Measurements from ENCODE around the gene RFWD3.
"Not testable (repeated sequence)": the region's sequence is repeated elsewhere in the genome, so short reads cannot be mapped to it uniquely, and the experiment has no call there.

The RFWD3 gene

GRCh38 chr16:74666010-74666421 lies 661 bp downstream of the RFWD3 start:
- DNase-seq = no peak

GRCh38 chr16:74661064-74661463 lies 5.6 kb downstream of the RFWD3 start:
- no peak for DNase-seq

- no peak for DNase-seq
Observed at GRCh38 chr16:74660383-74660782, 6.3 kb downstream of the RFWD3 start.

GRCh38 chr16:74659041-74659440 lies 7.6 kb downstream of the RFWD3 start:
- DNase-seq = no peak

GRCh38 chr16:74657870-74658642 lies 8.6 kb downstream of the RFWD3 start:
- no peak for DNase-seq

- no peak for DNase-seq
Observed at GRCh38 chr16:74654536-74655050, 12.1 kb downstream of the RFWD3 start.

GRCh38 chr16:74652883-74653282 lies 13.8 kb downstream of the RFWD3 start:
- DNase-seq = not testable (repeated sequence)

- no peak for DNase-seq
Observed at GRCh38 chr16:74652249-74652648, 14.4 kb downstream of the RFWD3 start.

- DNase-seq = no peak
Observed at GRCh38 chr16:74651841-74652240, 14.8 kb downstream of the RFWD3 start.

GRCh38 chr16:74650966-74651567 lies 15.6 kb downstream of the RFWD3 start:
- DNase-seq = no peak

- no peak for DNase-seq
Observed at GRCh38 chr16:74649839-74650504, 16.7 kb downstream of the RFWD3 start.

GRCh38 chr16:74641969-74642368 lies 24.7 kb downstream of the RFWD3 start:
- no peak for DNase-seq

- no peak for DNase-seq
Observed at GRCh38 chr16:74637742-74638453, 28.8 kb downstream of the RFWD3 start.

GRCh38 chr16:74635303-74635702 lies 31.4 kb downstream of the RFWD3 start:
- no peak for DNase-seq

- no peak for DNase-seq
Observed at GRCh38 chr16:74633686-74634085, 33.0 kb downstream of the RFWD3 start.

GRCh38 chr16:74627506-74628220 lies 39.0 kb downstream of the RFWD3 start:
- DNase-seq = no peak

GRCh38 chr16:74626741-74627416 lies 39.8 kb downstream of the RFWD3 start:
- no peak for DNase-seq

GRCh38 chr16:74625500-74626350 lies 41.0 kb downstream of the RFWD3 start:
- DNase-seq = no peak

GRCh38 chr16:74623839-74624235 lies 42.8 kb downstream of the RFWD3 start:
- no peak for DNase-seq

GRCh38 chr16:74623214-74623838 lies 43.4 kb downstream of the RFWD3 start:
- no peak for DNase-seq

Data from NCI-H2081 treated with DMSO at 0.1 percent for 48 hours (cell line).